ENCODE measurements around the gene AMH.

AMH gene

GRCh38 chr19:2229103-2230032 is 19.8 kb upstream of the AMH start:
- TF ChIP-seq SIN3A (IDR thresholded peaks at IDR 0.05; ENCODE audit: borderline replicate concordance, insufficient read depth, low read length) (no peak), TAF1 (IDR thresholded peaks at IDR 0.05; ENCODE audit: borderline replicate concordance, insufficient read depth, low read length) (no peak), POLR2AphosphoS5 (IDR thresholded peaks at IDR 0.05; ENCODE audit: low read depth, low read length) (no peak), FOXP2 (optimal IDR thresholded peaks at IDR 0.05; ENCODE audit: borderline replicate concordance, extremely low read depth, extremely low read length, insufficient read depth) (no peak), REST (IDR thresholded peaks at IDR 0.05; ENCODE audit: insufficient read depth in 1 of 2, low read depth in 2 of 2, low read length in 2 of 2) (no peak)

GRCh38 chr19:2230033-2230531 is 19.0 kb upstream of the AMH start:
- TF ChIP-seq TAF1 (IDR thresholded peaks at IDR 0.05; ENCODE audit: borderline replicate concordance, insufficient read depth, low read length) (no peak), POLR2AphosphoS5 (IDR thresholded peaks at IDR 0.05; ENCODE audit: low read depth, low read length) (no peak), REST (IDR thresholded peaks at IDR 0.05; ENCODE audit: insufficient read depth in 1 of 2, low read depth in 2 of 2, low read length in 2 of 2) (no peak), SIN3A (IDR thresholded peaks at IDR 0.05; ENCODE audit: borderline replicate concordance, insufficient read depth, low read length) (no peak), FOXP2 (optimal IDR thresholded peaks at IDR 0.05; ENCODE audit: borderline replicate concordance, extremely low read depth, extremely low read length, insufficient read depth) (no peak)

- no peak for TF ChIP-seq SIN3A (IDR thresholded peaks at IDR 0.05; ENCODE audit: borderline replicate concordance, insufficient read depth, low read length)
- no peak for TF ChIP-seq FOXP2 (optimal IDR thresholded peaks at IDR 0.05; ENCODE audit: borderline replicate concordance, extremely low read depth, extremely low read length, insufficient read depth)
- TF ChIP-seq POLR2AphosphoS5 (IDR thresholded peaks at IDR 0.05; ENCODE audit: low read depth, low read length): no peak
- no peak for TF ChIP-seq REST (IDR thresholded peaks at IDR 0.05; ENCODE audit: insufficient read depth in 1 of 2, low read depth in 2 of 2, low read length in 2 of 2)
- TF ChIP-seq TAF1 (IDR thresholded peaks at IDR 0.05; ENCODE audit: borderline replicate concordance, insufficient read depth, low read length): no peak
These were observed 18.2 kb upstream of the AMH start for GRCh38 chr19:2230807-2231533.

GRCh38 chr19:2231621-2232221 is 17.4 kb upstream of the AMH start:
- no peak for TF ChIP-seq REST (IDR thresholded peaks at IDR 0.05; ENCODE audit: insufficient read depth in 1 of 2, low read depth in 2 of 2, low read length in 2 of 2)
- TF ChIP-seq TAF1 (IDR thresholded peaks at IDR 0.05; ENCODE audit: borderline replicate concordance, insufficient read depth, low read length): no peak
- no peak; the same call in 1 of the 2 replicates for TF ChIP-seq POLR2AphosphoS5 (IDR thresholded peaks at IDR 0.05; ENCODE audit: low read depth, low read length)
- no peak for TF ChIP-seq FOXP2 (optimal IDR thresholded peaks at IDR 0.05; ENCODE audit: borderline replicate concordance, extremely low read depth, extremely low read length, insufficient read depth)
- TF ChIP-seq SIN3A (IDR thresholded peaks at IDR 0.05; ENCODE audit: borderline replicate concordance, insufficient read depth, low read length): no peak
